ENCODE measurements around the gene UNC119.

GRCh38 chr17:28499364-28499664 is 53.1 kb downstream of the UNC119 start:
- no peak for TF ChIP-seq CTCF (IDR thresholded peaks at IDR 0.05)
- TF ChIP-seq POLR2A (IDR thresholded peaks at IDR 0.05) = no peak
